Gastrocnemius medialis (tissue), 4 donors: Measurements from ENCODE around the gene YBX2. TPM values are rescaled to one million over a fixed set of nuclear protein-coding genes. Genes with fewer than 3 reads are reported as not detected.
A peak's percentile ranks its signal among the peaks of the same experiment; 100 is the strongest.

Source experiments
- ATAC-seq, 2 donors: fragments of 150-250 bp; one replicate each; pipeline ENCODE4 v1.9.1; 2016
- DNase-seq, 2 donors: peaks; one replicate each; pipeline ENCODE4 v3.0.0-alpha.2; 2019
- H3K27ac ChIP-seq, 4 donors: fragments of 200-600 bp; sonication (generic); 1 replicate in 1 of 4; 2 replicates in 3 of 4; pipeline ENCODE4 v1.5.1; 2016 to 2018; ENCODE audit warnings: mild to moderate bottlenecking in 2 of 4, moderate library complexity in 1 of 4
- H3K27me3 ChIP-seq, 3 donors: fragments of 200-600 bp; sonication (generic) in 2 of 3; 1 replicate in 1 of 3; 2 replicates in 2 of 3; pipeline versions ENCODE4 v1.5.1 to v1.6.0; 2016 to 2019; ENCODE audit warnings: mild to moderate bottlenecking in 1 of 3, moderate library complexity in 1 of 3
- H3K36me3 ChIP-seq, 2 donors: fragments of 200-600 bp; sonication (generic) in 1 of 2; one replicate each; pipeline ENCODE4 v1.5.1; 2017 to 2018
- H3K4me1 ChIP-seq, 2 donors: fragments of 200-600 bp; sonication (generic) in 1 of 2; one replicate each; pipeline ENCODE4 v1.5.1; 2016 to 2017; ENCODE audit warnings: mild to moderate bottlenecking in 2 of 2
- H3K4me3 ChIP-seq, 4 donors: fragments of 200-600 bp; sonication (generic) in 3 of 4; 1 replicate in 1 of 4; 2 replicates in 3 of 4; pipeline ENCODE4 v1.5.1; 2016 to 2019; ENCODE audit warnings: mild to moderate bottlenecking in 2 of 4
- H3K9me3 ChIP-seq, 3 donors: fragments of 200-600 bp; sonication (generic) in 2 of 3; 1 replicate in 1 of 3; 2 replicates in 2 of 3; pipeline ENCODE4 v1.5.1; 2016 to 2019
- CTCF ChIP-seq, 5 experiments: fragments of 450-650 bp in 3 of 5; fragments of 200-600 bp in 2 of 5; sonication (generic) in 2 of 5; IDR thresholded peaks in 4 of 5; conservative IDR thresholded peaks in 1 of 5; 1 replicate in 4 of 5; 2 replicates in 1 of 5; pipeline ENCODE4 v1.5.1; 2016 to 2019; ENCODE audit warnings: antibody characterized with exemption in 5 of 5, mild to moderate bottlenecking in 3 of 5, moderate library complexity in 3 of 5
- POLR2A ChIP-seq, 2 donors: fragments of 450-650 bp; IDR thresholded peaks; one replicate each; pipeline ENCODE4 v1.6.1; 2017; ENCODE audit warnings: antibody characterized with exemption in 2 of 2, mild to moderate bottlenecking in 2 of 2, moderate library complexity in 2 of 2
- in situ Hi-C, 4 donors: fragments of 200-750 bp; cut with MboI; loops; one replicate each; pipeline versions ENCODE4 v1.15.0 to v1.8.0; 2017; ENCODE audit warnings: low sequenced_read_pairs in 4 of 4
- intact Hi-C: fragments of 100-400 bp; cut with DNase I; formaldehyde crosslinking; loops from one replicate; pipeline ENCODE4 v1.15.1; 2023; ENCODE audit warnings: low total_unique reads
- total RNA-seq, 4 donors: library from RNA; depleted of rRNA; stranded (reverse); fragments of >200 nt; gene quantifications; one replicate each; pipeline versions ENCODE4 v1.1.0 to v1.2.3, GENCODE V29; 2016

YBX2 gene
- total RNA-seq, 4 donors from 2014 or later, result 0.42 to 2.2 (median 0.46) TPM; not detected in 1

- Histone ChIP-seq H3K4me3 (peak overlapping the region; percentile 78 to 100 (median 98)), H3K27ac (peak overlapping the region; percentile 92 to 99 (median 95)), H3K36me3 (peaks cover 0 to 29% of the 10 kb centered on the region in 2 donors), H3K27me3 (no peaks in the 10 kb centered on the region), H3K4me1 (peaks cover 36 to 45% of the 10 kb centered on the region in 2 donors), H3K9me3 (no peaks in the 10 kb centered on the region)
- ATAC-seq, result no peak
- in situ Hi-C loops, result no loop called here
- peak in 1 of 2 donors; percentile 45 for DNase-seq
- no peak for TF ChIP-seq CTCF (IDR thresholded peaks at IDR 0.05 in 4 of 5, conservative IDR thresholded peaks at IDR 0.05 in 1 of 5)
- no peak for TF ChIP-seq POLR2A (IDR thresholded peaks at IDR 0.05)
- intact Hi-C loops, result loop anchor here (5.0 kb wide), 1 partner anchor 604 kb away; no protein-coding TSS in a partner anchor
Observed at GRCh38 chr17:7238420-7239090, 55.9 kb downstream of the YBX2 start.

Other genes with a start within 250 kb of the YBX2 start
- 1 to 10 TPM in 3 of 4 donors, not detected in 1; 1.3 to 2.8 (median 2.3) TPM for gene CLEC10A, start 214.4 kb downstream of the YBX2 start, total RNA-seq
- gene ASGR2, start 179.8 kb downstream of the YBX2 start, total RNA-seq, result 1 to 10 TPM in 2 of 4 donors, not detected in 2; 1.6 to 2.2 TPM
- 1 to 10 TPM in 1 of 4 donors, under 1 TPM in 1, not detected in 2; 0.81 to 1.8 TPM for gene ASGR1, start 115.3 kb downstream of the YBX2 start, total RNA-seq
- gene DLG4, start 74.8 kb downstream of the YBX2 start, total RNA-seq, result 1 to 10 TPM; 3.5 to 6.7 (median 5.3) TPM
- gene ACADVL, start 74.7 kb downstream of the YBX2 start, total RNA-seq, result 1,000 to 10,000 TPM in 3 of 4 donors, 100 to 1,000 TPM in 1; 771 to 1,217 (median 1,086) TPM
- 10 to 100 TPM; 15.5 to 22.6 (median 20.5) TPM for gene DVL2, start 60.1 kb downstream of the YBX2 start, total RNA-seq
- 10 to 100 TPM; 16.9 to 31.8 (median 24.1) TPM for gene PHF23, start 55.2 kb downstream of the YBX2 start, total RNA-seq
- gene GABARAP, start 52.2 kb downstream of the YBX2 start, total RNA-seq, result 100 to 1,000 TPM; 207 to 626 (median 258) TPM
- gene CTDNEP1, start 42.9 kb downstream of the YBX2 start, total RNA-seq, result 100 to 1,000 TPM in 3 of 4 donors, 10 to 100 TPM in 1; 71.5 to 150 (median 111) TPM
- gene ELP5, start 42.4 kb downstream of the YBX2 start, total RNA-seq, result 10 to 100 TPM; 13.3 to 52.7 (median 26.7) TPM
- gene CLDN7, start 32.2 kb downstream of the YBX2 start, total RNA-seq, result 1 to 10 TPM in 1 of 4 donors, under 1 TPM in 1, not detected in 2; 0.46 to 5.1 TPM
- 100 to 1,000 TPM; 148 to 310 (median 227) TPM for gene SLC2A4, start 12.9 kb downstream of the YBX2 start, total RNA-seq
- gene EIF5A, start 13.0 kb upstream of the YBX2 start, total RNA-seq, result 100 to 1,000 TPM; 115 to 384 (median 273) TPM
- gene GPS2, start 20.7 kb upstream of the YBX2 start, total RNA-seq, result 100 to 1,000 TPM; 135 to 240 (median 169) TPM
- 10 to 100 TPM; 21.8 to 26.7 (median 23.5) TPM for gene NEURL4, start 34.7 kb upstream of the YBX2 start, total RNA-seq
- 10 to 100 TPM in 1 of 4 donors, 1 to 10 TPM in 1, under 1 TPM in 2; 0.22 to 16.3 (median 1.7) TPM for gene ACAP1, start 41.9 kb upstream of the YBX2 start, total RNA-seq
- 1 to 10 TPM; 3.6 to 7.0 (median 4.6) TPM for gene KCTD11, start 57.5 kb upstream of the YBX2 start, total RNA-seq
- gene TMEM95, start 60.5 kb upstream of the YBX2 start, total RNA-seq, result not detected
- 1 to 10 TPM in 1 of 4 donors, under 1 TPM in 1, not detected in 2; 0.13 to 2.2 TPM for gene TNK1, start 86.5 kb upstream of the YBX2 start, total RNA-seq
- gene PLSCR3, start 99.9 kb upstream of the YBX2 start, total RNA-seq, result 10 to 100 TPM in 3 of 4 donors, 1 to 10 TPM in 1; 8.9 to 20.3 (median 14.4) TPM
- 10 to 100 TPM; 28.9 to 65.6 (median 50.2) TPM for gene TMEM256, start 109.5 kb upstream of the YBX2 start, total RNA-seq
- gene NLGN2, start 113.2 kb upstream of the YBX2 start, total RNA-seq, result 1 to 10 TPM; 4.2 to 6.6 (median 4.4) TPM
- not detected for gene SPEM1, start 125.7 kb upstream of the YBX2 start, total RNA-seq
- not detected for gene SPEM2, start 131.0 kb upstream of the YBX2 start, total RNA-seq
- gene SPEM3, start 134.2 kb upstream of the YBX2 start, total RNA-seq, result not detected
- 1 to 10 TPM in 3 of 4 donors, under 1 TPM in 1; 0.92 to 3.9 (median 2.3) TPM for gene TMEM102, start 140.8 kb upstream of the YBX2 start, total RNA-seq
- 1 to 10 TPM; 1.2 to 7.4 (median 4.1) TPM for gene FGF11, start 144.9 kb upstream of the YBX2 start, total RNA-seq
- gene CHRNB1, start 150.4 kb upstream of the YBX2 start, total RNA-seq, result 100 to 1,000 TPM in 2 of 4 donors, 10 to 100 TPM in 2; 82.3 to 202 (median 101) TPM
- gene ZBTB4, start 185.0 kb upstream of the YBX2 start, total RNA-seq, result 10 to 100 TPM; 24.2 to 43.1 (median 31.2) TPM
- not detected for gene SLC35G6, start 186.8 kb upstream of the YBX2 start, total RNA-seq
- 10 to 100 TPM; 20.3 to 56.9 (median 39.3) TPM for gene POLR2A, start 189.7 kb upstream of the YBX2 start, total RNA-seq